Measurements from ENCODE around the gene CELA2A. TPM values are rescaled to one million over a fixed set of nuclear protein-coding genes. Genes with fewer than 3 reads are reported as not detected.
A peak's percentile ranks its signal among the peaks of the same experiment; 100 is the strongest.

Gene CELA2A
- total and polyA plus RNA-seq, 2 of the 13 experiments (the other 11 are each of a cell fraction or from before 2014, with no cell fraction given), result not detected

DNA sequence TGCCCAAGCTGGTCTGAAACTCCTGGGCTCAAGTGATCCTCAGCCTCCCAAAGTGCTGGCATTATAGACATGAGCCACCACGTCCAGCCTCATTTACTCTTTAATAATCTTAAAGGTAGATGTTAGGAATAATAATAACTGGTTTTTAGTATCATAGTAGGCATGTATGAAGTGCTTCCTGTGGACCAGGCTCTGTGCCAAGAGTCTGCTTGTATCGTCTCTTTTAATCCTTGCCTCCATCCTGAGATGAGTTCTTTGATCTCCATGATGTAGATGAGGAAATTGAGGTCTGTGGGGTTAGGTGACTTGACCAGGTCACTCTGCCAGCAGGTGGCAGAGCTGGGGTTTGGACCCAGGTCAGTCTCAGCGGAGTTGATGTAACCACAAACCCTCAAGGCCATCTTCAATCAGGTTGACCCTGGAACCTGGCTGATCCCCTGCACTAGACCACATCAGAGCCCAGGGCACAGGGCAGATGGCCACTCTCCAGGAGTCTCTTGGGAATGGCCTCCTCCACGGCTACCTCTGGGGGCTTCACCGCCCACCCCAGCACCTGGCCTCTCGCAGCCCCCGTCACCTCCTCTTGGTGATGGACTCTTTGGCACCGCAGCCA is 35.6 kb upstream of the CELA2A start (continued):
- TF ChIP-seq, protein P1, sequence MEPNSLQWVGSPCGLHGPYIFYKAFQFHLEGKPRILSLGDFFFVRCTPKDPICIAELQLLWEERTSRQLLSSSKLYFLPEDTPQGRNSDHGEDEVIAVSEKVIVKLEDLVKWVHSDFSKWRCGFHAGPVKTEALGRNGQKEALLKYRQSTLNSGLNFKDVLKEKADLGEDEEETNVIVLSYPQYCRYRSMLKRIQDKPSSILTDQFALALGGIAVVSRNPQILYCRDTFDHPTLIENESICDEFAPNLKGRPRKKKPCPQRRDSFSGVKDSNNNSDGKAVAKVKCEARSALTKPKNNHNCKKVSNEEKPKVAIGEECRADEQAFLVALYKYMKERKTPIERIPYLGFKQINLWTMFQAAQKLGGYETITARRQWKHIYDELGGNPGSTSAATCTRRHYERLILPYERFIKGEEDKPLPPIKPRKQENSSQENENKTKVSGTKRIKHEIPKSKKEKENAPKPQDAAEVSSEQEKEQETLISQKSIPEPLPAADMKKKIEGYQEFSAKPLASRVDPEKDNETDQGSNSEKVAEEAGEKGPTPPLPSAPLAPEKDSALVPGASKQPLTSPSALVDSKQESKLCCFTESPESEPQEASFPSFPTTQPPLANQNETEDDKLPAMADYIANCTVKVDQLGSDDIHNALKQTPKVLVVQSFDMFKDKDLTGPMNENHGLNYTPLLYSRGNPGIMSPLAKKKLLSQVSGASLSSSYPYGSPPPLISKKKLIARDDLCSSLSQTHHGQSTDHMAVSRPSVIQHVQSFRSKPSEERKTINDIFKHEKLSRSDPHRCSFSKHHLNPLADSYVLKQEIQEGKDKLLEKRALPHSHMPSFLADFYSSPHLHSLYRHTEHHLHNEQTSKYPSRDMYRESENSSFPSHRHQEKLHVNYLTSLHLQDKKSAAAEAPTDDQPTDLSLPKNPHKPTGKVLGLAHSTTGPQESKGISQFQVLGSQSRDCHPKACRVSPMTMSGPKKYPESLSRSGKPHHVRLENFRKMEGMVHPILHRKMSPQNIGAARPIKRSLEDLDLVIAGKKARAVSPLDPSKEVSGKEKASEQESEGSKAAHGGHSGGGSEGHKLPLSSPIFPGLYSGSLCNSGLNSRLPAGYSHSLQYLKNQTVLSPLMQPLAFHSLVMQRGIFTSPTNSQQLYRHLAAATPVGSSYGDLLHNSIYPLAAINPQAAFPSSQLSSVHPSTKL (CRISPR knock-in tag; IDR thresholded peaks at IDR 0.05), result peak; percentile 65
- TF ChIP-seq RARA (CRISPR knock-in tag; IDR thresholded peaks at IDR 0.05), result peak; percentile 86
- TF ChIP-seq, protein P2, sequence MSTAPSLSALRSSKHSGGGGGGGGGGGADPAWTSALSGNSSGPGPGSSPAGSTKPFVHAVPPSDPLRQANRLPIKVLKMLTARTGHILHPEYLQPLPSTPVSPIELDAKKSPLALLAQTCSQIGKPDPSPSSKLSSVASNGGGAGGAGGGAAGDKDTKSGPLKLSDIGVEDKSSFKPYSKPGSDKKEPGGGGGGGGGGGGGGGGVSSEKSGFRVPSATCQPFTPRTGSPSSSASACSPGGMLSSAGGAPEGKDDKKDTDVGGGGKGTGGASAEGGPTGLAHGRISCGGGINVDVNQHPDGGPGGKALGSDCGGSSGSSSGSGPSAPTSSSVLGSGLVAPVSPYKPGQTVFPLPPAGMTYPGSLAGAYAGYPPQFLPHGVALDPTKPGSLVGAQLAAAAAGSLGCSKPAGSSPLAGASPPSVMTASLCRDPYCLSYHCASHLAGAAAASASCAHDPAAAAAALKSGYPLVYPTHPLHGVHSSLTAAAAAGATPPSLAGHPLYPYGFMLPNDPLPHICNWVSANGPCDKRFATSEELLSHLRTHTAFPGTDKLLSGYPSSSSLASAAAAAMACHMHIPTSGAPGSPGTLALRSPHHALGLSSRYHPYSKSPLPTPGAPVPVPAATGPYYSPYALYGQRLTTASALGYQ (CRISPR knock-in tag; IDR thresholded peaks at IDR 0.05), result no peak
- TF ChIP-seq KLF16 (CRISPR knock-in tag; IDR thresholded peaks at IDR 0.05), result no peak
- TF ChIP-seq ZIK1 (CRISPR knock-in tag; IDR thresholded peaks at IDR 0.05; ENCODE audit: borderline replicate concordance, low read depth), result no peak
- peak; percentile 54 for TF ChIP-seq SAP130 (CRISPR knock-in tag; IDR thresholded peaks at IDR 0.05; ENCODE audit: low read depth)
- TF ChIP-seq, protein P3, sequence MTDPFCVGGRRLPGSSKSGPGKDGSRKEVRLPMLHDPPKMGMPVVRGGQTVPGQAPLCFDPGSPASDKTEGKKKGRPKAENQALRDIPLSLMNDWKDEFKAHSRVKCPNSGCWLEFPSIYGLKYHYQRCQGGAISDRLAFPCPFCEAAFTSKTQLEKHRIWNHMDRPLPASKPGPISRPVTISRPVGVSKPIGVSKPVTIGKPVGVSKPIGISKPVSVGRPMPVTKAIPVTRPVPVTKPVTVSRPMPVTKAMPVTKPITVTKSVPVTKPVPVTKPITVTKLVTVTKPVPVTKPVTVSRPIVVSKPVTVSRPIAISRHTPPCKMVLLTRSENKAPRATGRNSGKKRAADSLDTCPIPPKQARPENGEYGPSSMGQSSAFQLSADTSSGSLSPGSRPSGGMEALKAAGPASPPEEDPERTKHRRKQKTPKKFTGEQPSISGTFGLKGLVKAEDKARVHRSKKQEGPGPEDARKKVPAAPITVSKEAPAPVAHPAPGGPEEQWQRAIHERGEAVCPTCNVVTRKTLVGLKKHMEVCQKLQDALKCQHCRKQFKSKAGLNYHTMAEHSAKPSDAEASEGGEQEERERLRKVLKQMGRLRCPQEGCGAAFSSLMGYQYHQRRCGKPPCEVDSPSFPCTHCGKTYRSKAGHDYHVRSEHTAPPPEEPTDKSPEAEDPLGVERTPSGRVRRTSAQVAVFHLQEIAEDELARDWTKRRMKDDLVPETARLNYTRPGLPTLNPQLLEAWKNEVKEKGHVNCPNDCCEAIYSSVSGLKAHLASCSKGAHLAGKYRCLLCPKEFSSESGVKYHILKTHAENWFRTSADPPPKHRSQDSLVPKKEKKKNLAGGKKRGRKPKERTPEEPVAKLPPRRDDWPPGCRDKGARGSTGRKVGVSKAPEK (CRISPR knock-in tag; IDR thresholded peaks at IDR 0.05; ENCODE audit: borderline replicate concordance), result no peak
- TF ChIP-seq, protein P4, sequence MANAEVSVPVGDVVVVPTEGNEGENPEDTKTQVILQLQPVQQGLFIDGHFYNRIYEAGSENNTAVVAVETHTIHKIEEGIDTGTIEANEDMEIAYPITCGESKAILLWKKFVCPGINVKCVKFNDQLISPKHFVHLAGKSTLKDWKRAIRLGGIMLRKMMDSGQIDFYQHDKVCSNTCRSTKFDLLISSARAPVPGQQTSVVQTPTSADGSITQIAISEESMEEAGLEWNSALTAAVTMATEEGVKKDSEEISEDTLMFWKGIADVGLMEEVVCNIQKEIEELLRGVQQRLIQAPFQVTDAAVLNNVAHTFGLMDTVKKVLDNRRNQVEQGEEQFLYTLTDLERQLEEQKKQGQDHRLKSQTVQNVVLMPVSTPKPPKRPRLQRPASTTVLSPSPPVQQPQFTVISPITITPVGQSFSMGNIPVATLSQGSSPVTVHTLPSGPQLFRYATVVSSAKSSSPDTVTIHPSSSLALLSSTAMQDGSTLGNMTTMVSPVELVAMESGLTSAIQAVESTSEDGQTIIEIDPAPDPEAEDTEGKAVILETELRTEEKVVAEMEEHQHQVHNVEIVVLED (CRISPR knock-in tag; IDR thresholded peaks at IDR 0.05; ENCODE audit: borderline replicate concordance), result no peak
- no peak for TF ChIP-seq PRMT3 (CRISPR knock-in tag; IDR thresholded peaks at IDR 0.05; ENCODE audit: borderline replicate concordance, low read depth)
- TF ChIP-seq SMC3 (IDR thresholded peaks at IDR 0.05; ENCODE audit: low read length), result peak; percentile 75
- TF ChIP-seq, protein P5, sequence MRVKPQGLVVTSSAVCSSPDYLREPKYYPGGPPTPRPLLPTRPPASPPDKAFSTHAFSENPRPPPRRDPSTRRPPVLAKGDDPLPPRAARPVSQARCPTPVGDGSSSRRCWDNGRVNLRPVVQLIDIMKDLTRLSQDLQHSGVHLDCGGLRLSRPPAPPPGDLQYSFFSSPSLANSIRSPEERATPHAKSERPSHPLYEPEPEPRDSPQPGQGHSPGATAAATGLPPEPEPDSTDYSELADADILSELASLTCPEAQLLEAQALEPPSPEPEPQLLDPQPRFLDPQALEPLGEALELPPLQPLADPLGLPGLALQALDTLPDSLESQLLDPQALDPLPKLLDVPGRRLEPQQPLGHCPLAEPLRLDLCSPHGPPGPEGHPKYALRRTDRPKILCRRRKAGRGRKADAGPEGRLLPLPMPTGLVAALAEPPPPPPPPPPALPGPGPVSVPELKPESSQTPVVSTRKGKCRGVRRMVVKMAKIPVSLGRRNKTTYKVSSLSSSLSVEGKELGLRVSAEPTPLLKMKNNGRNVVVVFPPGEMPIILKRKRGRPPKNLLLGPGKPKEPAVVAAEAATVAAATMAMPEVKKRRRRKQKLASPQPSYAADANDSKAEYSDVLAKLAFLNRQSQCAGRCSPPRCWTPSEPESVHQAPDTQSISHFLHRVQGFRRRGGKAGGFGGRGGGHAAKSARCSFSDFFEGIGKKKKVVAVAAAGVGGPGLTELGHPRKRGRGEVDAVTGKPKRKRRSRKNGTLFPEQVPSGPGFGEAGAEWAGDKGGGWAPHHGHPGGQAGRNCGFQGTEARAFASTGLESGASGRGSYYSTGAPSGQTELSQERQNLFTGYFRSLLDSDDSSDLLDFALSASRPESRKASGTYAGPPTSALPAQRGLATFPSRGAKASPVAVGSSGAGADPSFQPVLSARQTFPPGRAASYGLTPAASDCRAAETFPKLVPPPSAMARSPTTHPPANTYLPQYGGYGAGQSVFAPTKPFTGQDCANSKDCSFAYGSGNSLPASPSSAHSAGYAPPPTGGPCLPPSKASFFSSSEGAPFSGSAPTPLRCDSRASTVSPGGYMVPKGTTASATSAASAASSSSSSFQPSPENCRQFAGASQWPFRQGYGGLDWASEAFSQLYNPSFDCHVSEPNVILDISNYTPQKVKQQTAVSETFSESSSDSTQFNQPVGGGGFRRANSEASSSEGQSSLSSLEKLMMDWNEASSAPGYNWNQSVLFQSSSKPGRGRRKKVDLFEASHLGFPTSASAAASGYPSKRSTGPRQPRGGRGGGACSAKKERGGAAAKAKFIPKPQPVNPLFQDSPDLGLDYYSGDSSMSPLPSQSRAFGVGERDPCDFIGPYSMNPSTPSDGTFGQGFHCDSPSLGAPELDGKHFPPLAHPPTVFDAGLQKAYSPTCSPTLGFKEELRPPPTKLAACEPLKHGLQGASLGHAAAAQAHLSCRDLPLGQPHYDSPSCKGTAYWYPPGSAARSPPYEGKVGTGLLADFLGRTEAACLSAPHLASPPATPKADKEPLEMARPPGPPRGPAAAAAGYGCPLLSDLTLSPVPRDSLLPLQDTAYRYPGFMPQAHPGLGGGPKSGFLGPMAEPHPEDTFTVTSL (CRISPR knock-in tag; IDR thresholded peaks at IDR 0.05; ENCODE audit: borderline replicate concordance), result peak; percentile 42; the same call in 1 of the 2 replicates
- TF ChIP-seq HOXD1 (CRISPR knock-in tag; IDR thresholded peaks at IDR 0.05), result no peak

All from HepG2 (cell line).